HG03159 (cell line): ENCODE results near the gene TBATA.
"Not testable (repeated sequence)": the region's sequence is repeated elsewhere in the genome, so short reads cannot be mapped to it uniquely, and the experiment has no call there.

Experiments used
- ATAC-seq: cut with Tn5 transposase; IDR thresholded peaks from one replicate; pipeline ENCODE4 v1.9.1; 2021; ENCODE audit warnings: mild to moderate bottlenecking, moderate library complexity; ENCODE audit not compliant: unreplicated experiment

TBATA gene

GRCh38 chr10:70779511-70780369 lies 5.4 kb downstream of the TBATA start:
- ATAC-seq: no peak

DNA sequence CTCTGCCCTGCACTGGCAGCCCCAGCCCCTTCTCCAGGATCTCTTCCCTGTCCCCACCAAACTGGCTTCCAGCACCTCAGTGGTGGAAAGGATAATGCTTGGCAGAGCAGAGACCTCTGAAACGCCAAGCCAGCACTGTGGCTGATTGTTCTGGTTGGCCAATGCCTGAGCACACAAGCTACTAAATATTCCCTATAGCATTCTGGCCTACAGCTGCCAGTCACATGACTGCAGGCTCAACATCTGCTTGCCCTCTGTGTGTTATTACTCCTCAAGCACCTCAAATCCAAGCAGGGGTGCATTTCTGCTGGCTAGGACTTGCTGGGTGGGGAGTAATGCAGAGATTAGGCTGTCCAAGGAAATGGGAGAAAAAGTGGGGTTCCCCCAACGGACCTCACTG lies 6.1 kb downstream of the TBATA start:
- no peak for ATAC-seq

DNA sequence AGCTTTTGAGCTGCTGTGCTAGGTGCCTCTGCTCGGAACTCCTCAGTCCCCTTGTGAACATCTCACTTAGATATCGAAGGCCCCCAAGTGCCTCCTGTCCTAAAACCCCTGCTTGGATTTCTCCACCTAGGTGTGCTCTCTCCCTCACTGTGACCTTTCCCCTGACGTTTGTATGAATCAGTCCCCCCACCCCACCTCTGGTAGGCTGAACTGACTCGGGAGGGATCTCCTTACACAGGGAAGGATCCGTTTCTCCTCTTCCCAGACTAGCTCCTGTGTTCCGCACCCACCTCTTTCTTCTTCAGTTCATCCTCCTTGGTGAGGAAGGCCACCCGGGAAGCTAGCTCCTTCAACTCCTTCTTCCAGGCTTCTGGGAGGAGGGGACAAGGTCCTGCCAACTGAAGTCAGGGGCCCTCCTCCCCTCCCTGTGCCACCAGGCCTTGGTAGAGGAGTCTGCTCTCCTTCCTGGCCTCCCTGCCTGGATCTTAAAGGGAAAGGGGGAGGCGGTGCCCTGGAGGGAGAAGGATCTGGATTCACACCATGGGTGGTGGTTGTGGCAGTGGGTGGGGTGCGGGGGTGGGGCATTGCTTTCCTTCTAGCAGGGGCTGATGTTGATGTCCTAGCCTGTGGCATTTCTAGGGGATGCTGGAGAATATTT lies 6.8 kb downstream of the TBATA start:
- no peak for ATAC-seq

DNA sequence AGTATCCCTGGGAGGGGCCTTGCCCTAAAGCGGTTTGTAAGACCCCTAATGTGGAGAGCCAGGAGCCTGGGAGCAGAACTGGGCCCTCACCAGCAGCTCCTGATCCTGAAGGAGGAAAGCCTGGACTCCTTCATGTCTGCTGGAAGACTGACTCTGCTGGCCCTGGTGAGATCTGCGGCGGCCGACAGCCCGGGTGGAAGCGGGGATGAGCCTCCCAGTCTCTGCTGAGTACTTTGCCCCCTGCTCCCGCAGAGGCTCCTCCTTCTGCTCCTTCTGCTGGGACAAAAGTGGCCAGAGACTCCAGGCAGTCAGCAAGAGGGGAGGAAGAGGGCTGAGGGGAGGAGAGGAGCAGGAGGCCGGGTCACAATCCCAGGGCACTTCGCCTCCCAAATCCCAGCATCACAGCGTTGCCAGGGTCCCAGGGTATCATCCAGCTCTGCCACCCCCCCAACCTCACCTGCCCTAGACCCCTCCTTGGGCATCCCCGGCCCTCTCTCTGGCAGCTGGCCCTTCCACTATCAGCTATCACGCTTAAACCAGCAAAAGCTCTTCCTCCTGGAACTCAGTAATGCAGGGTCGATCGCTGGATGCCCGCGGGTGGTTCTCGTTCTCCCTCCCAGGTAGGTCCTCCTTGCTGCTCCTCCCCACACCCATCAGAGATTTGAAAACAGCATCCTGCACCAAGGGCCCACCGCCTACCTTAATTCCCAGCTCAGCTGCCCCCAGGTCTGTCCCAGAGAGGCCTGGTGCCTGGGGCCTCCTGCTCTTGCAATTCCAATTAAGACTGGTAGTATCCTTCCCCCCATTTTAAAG lies 7.9 kb downstream of the TBATA start:
- ATAC-seq: no peak

DNA sequence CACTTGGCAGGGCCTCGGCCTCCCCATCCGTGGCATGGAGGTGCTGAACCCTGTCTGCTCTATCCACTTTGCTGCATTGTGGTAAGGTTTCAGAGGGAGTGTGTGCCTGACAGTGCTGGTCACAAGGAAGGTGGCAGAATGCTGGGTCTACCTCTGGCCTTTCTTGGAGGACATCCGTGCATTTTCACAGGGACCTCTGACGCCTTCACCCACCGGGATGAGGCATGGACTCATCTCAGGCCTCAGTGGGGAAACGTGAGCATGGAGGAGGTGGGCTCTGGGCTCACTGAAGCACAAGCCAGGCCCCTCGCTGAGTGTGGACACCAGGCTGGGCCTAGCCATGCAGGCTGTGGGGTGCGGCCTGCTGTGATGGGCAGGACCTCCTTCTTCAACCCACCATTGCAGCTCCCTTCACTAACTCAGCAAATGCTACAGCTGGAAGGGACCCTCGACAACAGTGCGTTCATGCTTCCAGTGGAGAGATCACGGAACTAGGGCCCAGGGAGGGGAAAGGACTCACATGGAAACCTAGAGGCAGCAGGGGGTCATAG lies 8.6 kb downstream of the TBATA start:
- ATAC-seq: no peak

- no peak for ATAC-seq
Observed at GRCh38 chr10:70775679-70776454, 9.3 kb downstream of the TBATA start.

DNA sequence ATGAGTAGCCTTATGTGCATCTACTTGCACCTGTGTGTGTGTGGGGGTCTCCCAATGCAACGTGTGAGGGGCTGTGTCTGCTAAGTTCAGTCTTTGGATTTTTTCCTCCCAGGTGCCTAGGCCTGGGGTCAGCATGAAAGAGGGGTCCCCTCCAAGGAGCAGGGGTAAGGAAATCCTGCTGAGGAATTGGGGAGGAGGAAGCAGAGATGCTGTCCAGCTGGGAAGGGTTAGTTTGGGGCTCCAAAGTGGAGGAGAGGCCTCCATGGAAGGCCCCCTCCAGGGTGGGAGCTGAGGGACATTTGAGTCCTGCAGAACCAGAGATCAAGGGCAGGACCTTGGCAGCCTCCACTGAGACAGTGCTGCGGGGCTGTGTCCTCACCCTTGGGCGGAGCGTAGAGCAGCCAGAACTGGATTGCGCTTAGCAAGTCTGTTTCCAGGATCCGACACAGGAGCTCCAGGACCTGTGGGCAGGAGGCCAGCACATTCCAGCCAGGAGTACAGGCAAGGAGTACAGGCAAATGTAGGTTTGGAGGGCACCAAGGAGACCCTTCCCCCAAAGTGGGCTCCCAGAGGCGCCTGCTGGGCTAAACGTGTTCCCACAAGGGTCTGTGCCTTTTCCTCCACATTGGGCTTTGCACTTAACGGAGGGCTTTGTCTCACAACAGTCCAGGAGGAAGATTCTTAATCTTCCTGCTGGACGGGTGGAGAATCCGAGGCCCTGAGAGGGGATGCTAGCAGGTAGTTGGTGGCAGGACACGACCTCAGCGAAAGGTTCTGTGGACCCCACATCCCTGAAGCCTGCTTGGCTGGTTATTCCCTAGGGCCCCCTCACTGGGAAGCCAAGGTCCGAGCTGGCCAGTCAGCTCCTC lies 10.1 kb downstream of the TBATA start:
- ATAC-seq: no peak

DNA sequence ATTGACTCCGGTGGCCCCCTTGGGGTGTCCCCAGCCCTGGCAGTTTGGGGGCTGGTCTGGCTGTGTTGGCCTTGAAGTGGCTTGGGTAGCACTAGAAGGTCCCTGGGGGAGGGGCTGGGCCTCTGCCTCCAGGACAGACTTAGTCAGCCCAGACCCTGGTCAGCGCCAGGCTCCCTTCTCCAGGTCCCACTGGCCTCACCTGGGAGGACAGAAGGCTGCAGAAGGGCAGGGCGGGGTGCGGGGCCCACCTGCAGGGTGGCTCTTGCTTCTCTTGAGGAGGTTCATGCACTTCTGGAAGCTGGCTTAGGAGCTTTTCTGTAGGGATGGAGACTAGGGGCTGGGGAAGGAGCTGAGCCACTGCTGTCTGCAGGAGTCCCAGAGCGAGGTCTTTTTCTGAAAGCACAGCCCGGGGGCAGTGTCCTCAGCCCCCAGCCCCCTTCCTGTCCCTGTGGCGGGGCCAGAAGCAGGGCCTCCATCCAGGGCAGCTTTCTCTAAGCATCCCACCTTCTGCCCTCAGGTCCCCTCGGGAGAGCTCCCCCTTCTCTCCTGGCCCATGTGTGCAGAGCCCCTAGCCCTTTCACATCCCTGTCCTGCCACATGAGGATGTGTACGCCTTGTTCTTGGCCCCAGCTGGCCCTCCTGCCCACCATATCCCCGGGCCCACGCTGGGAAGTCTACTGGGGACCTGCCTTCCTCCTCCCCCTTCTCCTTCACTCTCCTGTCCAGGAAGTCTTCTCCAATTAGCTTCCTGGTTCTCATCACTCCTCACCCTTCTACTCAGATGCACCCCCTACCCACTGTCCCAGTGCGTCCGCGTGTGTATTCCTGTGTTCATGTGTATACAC lies 11.0 kb downstream of the TBATA start:
- no peak for ATAC-seq

DNA sequence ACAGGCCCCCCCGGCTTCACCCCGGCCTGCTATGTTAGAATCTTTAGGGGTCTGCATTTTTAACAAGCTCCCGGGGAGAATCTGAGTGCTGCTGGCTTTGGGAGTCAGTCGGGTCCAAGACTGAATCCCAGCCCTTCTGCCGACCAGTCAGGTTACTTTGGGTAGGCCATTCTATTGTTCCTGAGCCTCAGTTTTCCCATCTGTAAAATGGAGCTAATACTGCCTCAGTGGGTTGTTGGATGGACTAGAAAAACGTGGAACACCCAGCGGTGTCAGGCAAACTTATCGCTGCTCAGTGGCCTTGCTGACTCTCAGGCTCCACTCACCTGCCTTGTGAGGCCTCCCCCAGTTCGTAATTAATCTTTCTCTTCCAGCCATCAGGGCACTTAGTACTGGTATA lies 11.7 kb downstream of the TBATA start:
- no peak for ATAC-seq

- ATAC-seq: no peak
Observed at GRCh38 chr10:70772627-70773026, 12.6 kb downstream of the TBATA start.

- no peak for ATAC-seq
Observed at GRCh38 chr10:70771311-70772194, 13.6 kb downstream of the TBATA start.

GRCh38 chr10:70770516-70770915 lies 14.7 kb downstream of the TBATA start:
- ATAC-seq: not testable (repeated sequence)

DNA sequence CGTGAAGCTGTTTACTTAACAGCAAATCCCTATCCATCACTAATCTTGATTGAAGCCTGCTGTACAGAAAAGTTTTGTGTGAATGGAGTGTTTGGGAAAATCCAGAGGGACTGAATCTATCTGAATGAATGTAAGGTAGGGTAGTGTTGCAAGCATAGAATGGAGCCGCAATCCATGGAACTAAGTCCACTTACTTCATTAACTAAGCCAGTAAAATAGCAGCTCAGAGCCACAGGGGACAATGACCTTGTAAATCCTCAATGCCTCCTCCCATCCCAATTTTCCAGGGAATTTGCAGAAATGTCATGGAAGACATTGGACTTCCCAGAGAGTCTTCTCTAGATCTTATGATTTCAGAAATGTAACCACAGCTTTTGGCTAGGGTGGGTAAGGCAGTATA lies 15.2 kb downstream of the TBATA start:
- ATAC-seq: no peak

GRCh38 chr10:70769121-70769520 lies 16.1 kb downstream of the TBATA start:
- ATAC-seq: no peak

GRCh38 chr10:70768026-70768685 lies 17.0 kb downstream of the TBATA start:
- not testable (repeated sequence) for ATAC-seq

- no peak for ATAC-seq
Observed at GRCh38 chr10:70765794-70766594, 19.2 kb downstream of the TBATA start.
